ENCODE measurements around the gene DMD. TPM values are rescaled to one million over a fixed set of nuclear protein-coding genes. Genes with fewer than 3 reads are reported as not detected.

The DMD gene
- total RNA-seq, 1 donor from 2014 or later = 3.8 TPM

- DNase-seq (ENCODE audit: low read depth in 2 of 2) = no peak
These were observed 2078.5 kb downstream of the DMD start for GRCh38 chrX:31132821-31133241.

GRCh38 chrX:31130457-31131220 is 2080.7 kb downstream of the DMD start:
- no peak for DNase-seq (ENCODE audit: low read depth in 2 of 2)

- peak; percentile 19 to 61 for DNase-seq (ENCODE audit: low read depth in 2 of 2)
These were observed 2082.5 kb downstream of the DMD start for GRCh38 chrX:31128855-31129254.

- DNase-seq (ENCODE audit: low read depth in 2 of 2) = no peak
These were observed 2083.6 kb downstream of the DMD start for GRCh38 chrX:31127716-31128115.

- peak in 1 of 2 donors; percentile 22 for DNase-seq (ENCODE audit: low read depth in 2 of 2)
These were observed 2085.1 kb downstream of the DMD start for GRCh38 chrX:31126205-31126604.

GRCh38 chrX:31124536-31124935 is 2086.8 kb downstream of the DMD start:
- DNase-seq (ENCODE audit: low read depth in 2 of 2) = peak in 1 of 2 donors; percentile 50

- DNase-seq (ENCODE audit: low read depth in 2 of 2) = no peak
These were observed 2088.0 kb downstream of the DMD start for GRCh38 chrX:31123335-31123734.

- no peak for DNase-seq (ENCODE audit: low read depth in 2 of 2)
These were observed 2094.1 kb downstream of the DMD start for GRCh38 chrX:31117266-31117665.

GRCh38 chrX:31115398-31115797 is 2096.0 kb downstream of the DMD start:
- no peak for DNase-seq (ENCODE audit: low read depth in 2 of 2)

- no peak for DNase-seq (ENCODE audit: low read depth in 2 of 2)
These were observed 2096.5 kb downstream of the DMD start for GRCh38 chrX:31114858-31115257.

- no peak for DNase-seq (ENCODE audit: low read depth in 2 of 2)
These were observed 2098.9 kb downstream of the DMD start for GRCh38 chrX:31112226-31112999.

- DNase-seq (ENCODE audit: low read depth in 2 of 2) = no peak
These were observed 2100.7 kb downstream of the DMD start for GRCh38 chrX:31110657-31111056.

GRCh38 chrX:31099536-31100090 is 2111.7 kb downstream of the DMD start:
- peak in 1 of 2 donors; percentile 19 for DNase-seq (ENCODE audit: low read depth in 2 of 2)

- no peak for DNase-seq (ENCODE audit: low read depth in 2 of 2)
These were observed 2113.3 kb downstream of the DMD start for GRCh38 chrX:31098079-31098478.

GRCh38 chrX:31093639-31093975 is 2117.7 kb downstream of the DMD start:
- no peak for DNase-seq (ENCODE audit: low read depth in 2 of 2)

GRCh38 chrX:31092970-31093638 is 2118.2 kb downstream of the DMD start:
- DNase-seq (ENCODE audit: low read depth in 2 of 2) = no peak

- DNase-seq (ENCODE audit: low read depth in 2 of 2) = peak in 1 of 2 donors; percentile 12
These were observed 2118.9 kb downstream of the DMD start for GRCh38 chrX:31092476-31092875.

- no peak for DNase-seq (ENCODE audit: low read depth in 2 of 2)
These were observed 2119.5 kb downstream of the DMD start for GRCh38 chrX:31091819-31092218.

- DNase-seq (ENCODE audit: low read depth in 2 of 2) = no peak
These were observed 2136.8 kb downstream of the DMD start for GRCh38 chrX:31074522-31074921.

GRCh38 chrX:31071725-31072124 is 2139.6 kb downstream of the DMD start, which contains the start of gene FTHL17:
FTHL17 (minus strand) TSS chrX:31072041; CDS start chrX:31071953, 88 bp downstream.
- DNase-seq (ENCODE audit: low read depth in 2 of 2) = no peak

- no peak for DNase-seq (ENCODE audit: low read depth in 2 of 2)
These were observed 2140.1 kb downstream of the DMD start for GRCh38 chrX:31071262-31071661.

- no peak for DNase-seq (ENCODE audit: low read depth in 2 of 2)
These were observed 2141.3 kb downstream of the DMD start for GRCh38 chrX:31070057-31070468.
